ENCODE measurements around the gene TMEM271.

Gene TMEM271

GRCh38 chr4:579543-580175 lies 3.6 kb upstream of the TMEM271 start:
- H3K27ac ChIP-seq = no peak overlapping the region
- TF ChIP-seq CTCF (conservative IDR thresholded peaks at IDR 0.05) = no peak

GRCh38 chr4:578451-579443 lies 2.7 kb upstream of the TMEM271 start:
- no peak for TF ChIP-seq CTCF (conservative IDR thresholded peaks at IDR 0.05)
- no peak overlapping the region for H3K27ac ChIP-seq

GRCh38 chr4:577499-578450 lies 1.7 kb upstream of the TMEM271 start:
- no peak overlapping the region for H3K27ac ChIP-seq
- TF ChIP-seq CTCF (conservative IDR thresholded peaks at IDR 0.05) = no peak

- H3K27ac ChIP-seq = no peak overlapping the region
- TF ChIP-seq CTCF (conservative IDR thresholded peaks at IDR 0.05) = no peak
These were observed 950 bp upstream of the TMEM271 start for GRCh38 chr4:576991-577498.

- TF ChIP-seq CTCF (conservative IDR thresholded peaks at IDR 0.05) = no peak
- H3K27ac ChIP-seq = no peak overlapping the region
These were observed 584 bp downstream of the TMEM271 start for GRCh38 chr4:575281-576141.

- TF ChIP-seq CTCF (conservative IDR thresholded peaks at IDR 0.05) = no peak
- H3K27ac ChIP-seq = no peak overlapping the region
These were observed 1.5 kb downstream of the TMEM271 start for GRCh38 chr4:574346-575161.

All from VCaP (cell line).